Fibroblast of mammary gland (primary cell): ENCODE results near the gene NCOA4.

ENCODE experiments used
- DNase-seq: peaks from one replicate; pipeline ENCODE4 v3.0.0-alpha.2; 2010; ENCODE audit warnings: low read depth
- H3K4me3 ChIP-seq: 2 replicates; pipeline ENCODE4 v1.5.1; 2011; ENCODE audit warnings: low read depth, mild to moderate bottlenecking, low read length, moderate library complexity; ENCODE audit not compliant: control insufficient read depth
- TF ChIP-seq, protein P1 (sequence below): conservative IDR thresholded peaks from 2 replicates; pipeline ENCODE4 v1.5.1; 2011; ENCODE audit warnings: low read depth, low read length, inconsistent platforms; ENCODE audit not compliant: control insufficient read depth, insufficient read depth

NCOA4 gene

DNA sequence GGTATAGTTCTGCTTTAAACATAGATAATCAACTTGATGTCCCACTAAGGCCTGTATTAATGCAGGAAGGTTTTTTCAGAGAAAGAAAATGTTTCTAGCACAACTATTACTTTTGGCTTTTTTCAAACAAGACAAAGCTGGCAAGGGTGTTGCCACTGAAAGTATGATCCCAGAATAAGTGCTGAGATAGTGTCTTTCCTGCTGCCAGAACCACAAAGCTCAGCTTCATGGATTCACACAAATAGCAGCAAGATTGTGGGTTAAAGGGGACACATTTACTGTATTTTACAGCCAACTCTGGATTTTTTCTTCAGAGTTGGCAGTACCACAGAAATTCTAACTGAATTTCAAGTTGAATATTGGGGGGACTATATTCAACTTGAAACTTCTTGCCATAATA is 4.3 kb downstream of the NCOA4 start:
- TF ChIP-seq, protein P1, sequence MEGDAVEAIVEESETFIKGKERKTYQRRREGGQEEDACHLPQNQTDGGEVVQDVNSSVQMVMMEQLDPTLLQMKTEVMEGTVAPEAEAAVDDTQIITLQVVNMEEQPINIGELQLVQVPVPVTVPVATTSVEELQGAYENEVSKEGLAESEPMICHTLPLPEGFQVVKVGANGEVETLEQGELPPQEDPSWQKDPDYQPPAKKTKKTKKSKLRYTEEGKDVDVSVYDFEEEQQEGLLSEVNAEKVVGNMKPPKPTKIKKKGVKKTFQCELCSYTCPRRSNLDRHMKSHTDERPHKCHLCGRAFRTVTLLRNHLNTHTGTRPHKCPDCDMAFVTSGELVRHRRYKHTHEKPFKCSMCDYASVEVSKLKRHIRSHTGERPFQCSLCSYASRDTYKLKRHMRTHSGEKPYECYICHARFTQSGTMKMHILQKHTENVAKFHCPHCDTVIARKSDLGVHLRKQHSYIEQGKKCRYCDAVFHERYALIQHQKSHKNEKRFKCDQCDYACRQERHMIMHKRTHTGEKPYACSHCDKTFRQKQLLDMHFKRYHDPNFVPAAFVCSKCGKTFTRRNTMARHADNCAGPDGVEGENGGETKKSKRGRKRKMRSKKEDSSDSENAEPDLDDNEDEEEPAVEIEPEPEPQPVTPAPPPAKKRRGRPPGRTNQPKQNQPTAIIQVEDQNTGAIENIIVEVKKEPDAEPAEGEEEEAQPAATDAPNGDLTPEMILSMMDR, result no peak

DNA sequence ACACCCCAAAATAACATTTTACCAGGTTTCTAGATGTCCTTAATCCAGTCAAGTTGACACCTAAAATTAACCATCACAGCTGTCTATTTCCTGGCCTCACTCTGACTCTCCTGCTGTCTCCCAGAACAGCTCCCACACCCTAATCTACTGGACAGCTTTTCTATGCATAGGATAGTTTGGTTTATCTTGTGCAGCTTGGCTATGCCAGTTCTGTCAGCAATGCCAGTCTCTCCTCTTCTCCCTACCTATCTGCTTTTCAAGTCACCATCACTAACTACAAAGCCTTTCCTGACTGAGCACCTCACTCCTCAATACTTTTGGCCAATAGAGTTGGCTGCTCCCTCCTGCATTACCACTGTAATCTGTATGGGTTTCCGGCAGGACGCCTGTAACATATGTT is 5.0 kb downstream of the NCOA4 start:
- DNase-seq, result no peak
- TF ChIP-seq, protein P1, result no peak
- no peak overlapping the region for H3K4me3 ChIP-seq

More for the DNA sequence above, 4.3 kb downstream of the NCOA4 start:
- H3K4me3 ChIP-seq, result no peak overlapping the region
- no peak for DNase-seq

DNA sequence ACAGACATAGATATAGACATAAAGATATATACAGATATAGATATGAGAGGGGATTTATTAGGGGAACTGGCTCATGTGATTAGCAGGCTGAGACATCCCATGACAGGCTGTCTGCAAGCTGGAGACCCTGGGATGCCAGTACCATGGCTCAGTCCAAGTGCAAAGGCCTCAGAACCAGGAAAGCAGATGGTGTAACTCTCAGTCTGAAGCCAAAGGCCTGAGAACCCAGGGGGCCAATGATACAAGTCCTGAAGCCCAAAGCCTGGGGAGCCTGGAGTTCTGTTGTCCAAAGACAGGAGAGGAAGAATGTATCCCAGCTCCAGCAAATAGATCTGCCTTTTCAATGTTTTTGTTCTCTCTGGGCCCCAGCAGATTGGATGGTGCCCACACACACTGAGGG is 5.5 kb downstream of the NCOA4 start:
- no peak for DNase-seq
- no peak overlapping the region for H3K4me3 ChIP-seq
- TF ChIP-seq, protein P1, result no peak

DNA sequence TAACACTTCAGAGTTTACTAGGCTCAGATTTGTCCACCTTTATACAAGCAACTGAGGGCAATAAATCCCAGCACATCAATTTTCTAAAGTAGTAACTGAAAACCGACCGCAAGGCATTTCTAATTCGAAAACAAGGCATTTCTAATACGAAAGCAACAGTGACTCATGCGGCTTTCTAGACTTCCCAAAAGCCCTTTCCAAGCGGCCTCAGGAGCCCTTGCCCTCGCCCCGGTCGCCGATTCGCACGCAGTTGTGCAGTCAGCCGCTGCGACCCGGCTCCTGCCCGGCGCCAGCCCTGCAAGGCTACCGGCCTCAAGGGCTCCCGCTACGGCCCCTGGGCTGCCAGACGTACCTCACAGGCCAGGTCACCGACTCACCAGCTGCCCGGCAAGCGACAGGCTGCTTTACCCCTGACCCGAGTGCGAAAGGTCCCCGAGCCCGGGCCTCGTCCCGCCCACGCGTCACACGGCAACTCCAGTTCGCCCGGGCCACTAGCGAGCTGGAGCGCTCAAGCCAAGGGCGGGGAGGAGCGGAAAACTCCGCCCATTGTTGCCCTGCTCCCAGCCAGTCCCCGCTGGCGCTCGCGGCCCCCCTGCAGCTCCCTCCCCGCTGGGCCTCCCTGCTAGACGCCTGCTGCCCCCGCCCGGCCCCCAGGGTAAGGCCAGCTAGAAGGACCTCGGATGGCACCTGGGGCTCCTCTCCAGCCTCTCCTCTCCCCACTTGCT is 7.3 kb downstream of the NCOA4 start:
- TF ChIP-seq, protein P1, result peak; percentile 0
- peak overlapping the region; percentile 66 for H3K4me3 ChIP-seq
- peak; percentile 95 for DNase-seq

DNA sequence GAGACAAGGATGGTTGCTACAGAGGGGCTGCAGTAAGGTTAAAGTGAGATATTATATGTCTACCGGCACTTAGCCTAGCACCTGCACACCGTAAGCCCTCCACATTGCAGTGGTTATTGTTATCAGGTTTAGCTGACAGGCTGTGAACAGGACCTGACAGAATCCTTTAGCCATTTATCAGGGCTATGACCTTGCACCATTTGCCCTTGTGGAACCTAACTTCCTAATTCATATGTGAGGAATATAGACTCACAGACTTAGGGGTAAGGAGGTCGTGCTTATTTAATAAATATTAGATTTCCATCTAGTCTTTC is 10.1 kb downstream of the NCOA4 start:
- no peak for DNase-seq
- TF ChIP-seq, protein P1, result no peak

DNA sequence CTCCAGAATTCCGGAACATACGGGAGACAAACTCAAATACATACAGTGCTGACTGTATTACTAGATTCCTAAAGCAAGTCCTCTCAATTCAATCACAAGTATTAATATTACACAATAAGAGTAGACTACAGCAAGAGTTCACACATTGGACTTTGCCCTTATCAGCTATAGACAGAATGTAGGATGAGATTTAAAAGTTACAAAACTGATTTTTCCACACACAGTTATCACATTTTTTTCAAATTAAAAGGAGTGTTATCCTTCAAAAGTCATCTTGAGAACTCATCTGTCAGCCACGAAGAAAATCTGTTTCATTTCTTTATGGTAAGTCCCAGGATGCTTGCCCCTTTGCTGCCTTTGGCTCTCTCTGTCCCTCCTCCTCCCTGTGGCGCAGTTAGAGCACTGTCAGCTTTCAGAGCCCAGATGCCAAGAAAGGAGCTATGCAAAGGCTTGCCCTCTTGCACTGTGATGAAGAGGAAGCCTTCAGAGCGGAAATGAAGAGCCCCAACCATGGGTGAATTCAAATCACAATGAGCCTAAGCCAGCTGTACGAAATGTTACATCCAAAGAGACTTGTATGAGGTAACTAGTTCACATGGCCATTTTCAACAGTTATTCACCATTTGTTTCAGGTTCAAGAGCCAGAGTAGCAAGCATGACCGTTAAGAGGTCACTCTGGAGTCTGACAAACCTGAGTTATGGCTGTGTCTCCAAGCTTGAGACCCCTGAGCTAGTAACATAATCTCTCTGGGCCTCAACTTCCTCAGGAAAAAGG is 10.7 kb downstream of the NCOA4 start:
- TF ChIP-seq, protein P1, result no peak
- H3K4me3 ChIP-seq, result no peak overlapping the region
- no peak for DNase-seq

More for the DNA sequence above, 10.1 kb downstream of the NCOA4 start:
- no peak overlapping the region for H3K4me3 ChIP-seq
